Activated CD4-positive, alpha-beta T cell treated with anti-CD3 and anti-CD28 coated beads, Interleukin-2, amount 10 ng/mL, durations not matched to agents 24 days and 14 days (primary cell): Measurements from ENCODE around the gene GNAS. TPM values are rescaled to one million over a fixed set of nuclear protein-coding genes. Genes with fewer than 3 reads are reported as not detected.

Source experiments
- DNase-seq: peaks from one replicate; pipeline ENCODE4 v3.0.0; 2022
- H3K27ac Mint-ChIP-seq: one replicate; pipeline ENCODE4 v1.8.0; 2022; ENCODE audit warnings: mild to moderate bottlenecking, mixed read lengths
- H3K27me3 Mint-ChIP-seq: one replicate; pipeline ENCODE4 v1.8.0; 2022; ENCODE audit warnings: mixed read lengths
- H3K36me3 Mint-ChIP-seq: one replicate; pipeline ENCODE4 v1.8.0; 2022; ENCODE audit warnings: low read depth, mild to moderate bottlenecking, mixed read lengths
- H3K4me1 Mint-ChIP-seq: one replicate; pipeline ENCODE4 v1.8.0; 2021; ENCODE audit warnings: mixed read lengths
- H3K4me3 Mint-ChIP-seq: one replicate; pipeline ENCODE4 v1.8.0; 2022; ENCODE audit warnings: mild to moderate bottlenecking, moderate library complexity, mixed read lengths
- H3K9me3 Mint-ChIP-seq: one replicate; pipeline ENCODE4 v1.8.0; 2021; ENCODE audit warnings: mixed read lengths
- intact Hi-C: fragments of 100-400 bp; cut with micrococcal nuclease; formaldehyde crosslinking; loops from one replicate; pipeline ENCODE4 v1.15.1; 2023
- total RNA-seq: library from RNA; stranded (reverse); gene quantifications from 2 replicates; pipeline ENCODE4 v1.2.3, GENCODE V29; 2022

GNAS gene
- 500 and 523 TPM in 2 replicates for total RNA-seq

GRCh38 chr20:58852543-58853271 is at the start of gene GNAS:
TSS of gene GNAS (plus strand) at chr20:58852716.
- intact Hi-C loops, result loop anchor here (2.0 kb wide), 1 partner anchor 198 kb away; no protein-coding TSS in a partner anchor
- H3K27ac Mint-ChIP-seq, result no peak within 1 kb of the TSS

GRCh38 chr20:58803533-58803932 is 49.0 kb upstream of the GNAS start:
- H3K27me3 Mint-ChIP-seq, result peaks cover 48% of the 10 kb centered on the region
- intact Hi-C loops, result no loop called here
- H3K9me3 Mint-ChIP-seq, result no peaks in the 10 kb centered on the region
- H3K4me3 Mint-ChIP-seq, result no peak overlapping the region
- H3K4me1 Mint-ChIP-seq, result no peaks in the 10 kb centered on the region
- no peak for DNase-seq
- H3K36me3 Mint-ChIP-seq, result no peaks in the 10 kb centered on the region
- H3K27ac Mint-ChIP-seq, result no peak overlapping the region

More at GRCh38 chr20:58852543-58853271, at the start of gene GNAS:
- peaks cover 31% of the 10 kb centered on the region for H3K4me1 Mint-ChIP-seq
- DNase-seq, result peak; percentile 87
- H3K4me3 Mint-ChIP-seq, result peak within 1 kb of the TSS; percentile 90
- H3K36me3 Mint-ChIP-seq, result peaks cover 4% of the 10 kb centered on the region
- H3K27me3 Mint-ChIP-seq, result peaks cover 63% of the 10 kb centered on the region
- peaks cover 3% of the 10 kb centered on the region for H3K9me3 Mint-ChIP-seq

- intact Hi-C loops, result no loop called here
- H3K36me3 Mint-ChIP-seq, result no peaks in the 10 kb centered on the region
- no peak for DNase-seq
- H3K27me3 Mint-ChIP-seq, result peaks cover 49% of the 10 kb centered on the region
- H3K27ac Mint-ChIP-seq, result no peak overlapping the region
- no peaks in the 10 kb centered on the region for H3K9me3 Mint-ChIP-seq
- H3K4me1 Mint-ChIP-seq, result no peaks in the 10 kb centered on the region
- no peak overlapping the region for H3K4me3 Mint-ChIP-seq
These were observed 44.7 kb upstream of the GNAS start for GRCh38 chr20:58807801-58808200.

GRCh38 chr20:58808271-58809046 is 44.1 kb upstream of the GNAS start:
- Mint-ChIP-seq H3K27ac (no peak overlapping the region), H3K36me3 (no peaks in the 10 kb centered on the region), H3K4me3 (no peak overlapping the region), H3K9me3 (no peaks in the 10 kb centered on the region), H3K4me1 (no peaks in the 10 kb centered on the region), H3K27me3 (peaks cover 51% of the 10 kb centered on the region)
- DNase-seq, result no peak
- intact Hi-C loops, result no loop called here

DNA sequence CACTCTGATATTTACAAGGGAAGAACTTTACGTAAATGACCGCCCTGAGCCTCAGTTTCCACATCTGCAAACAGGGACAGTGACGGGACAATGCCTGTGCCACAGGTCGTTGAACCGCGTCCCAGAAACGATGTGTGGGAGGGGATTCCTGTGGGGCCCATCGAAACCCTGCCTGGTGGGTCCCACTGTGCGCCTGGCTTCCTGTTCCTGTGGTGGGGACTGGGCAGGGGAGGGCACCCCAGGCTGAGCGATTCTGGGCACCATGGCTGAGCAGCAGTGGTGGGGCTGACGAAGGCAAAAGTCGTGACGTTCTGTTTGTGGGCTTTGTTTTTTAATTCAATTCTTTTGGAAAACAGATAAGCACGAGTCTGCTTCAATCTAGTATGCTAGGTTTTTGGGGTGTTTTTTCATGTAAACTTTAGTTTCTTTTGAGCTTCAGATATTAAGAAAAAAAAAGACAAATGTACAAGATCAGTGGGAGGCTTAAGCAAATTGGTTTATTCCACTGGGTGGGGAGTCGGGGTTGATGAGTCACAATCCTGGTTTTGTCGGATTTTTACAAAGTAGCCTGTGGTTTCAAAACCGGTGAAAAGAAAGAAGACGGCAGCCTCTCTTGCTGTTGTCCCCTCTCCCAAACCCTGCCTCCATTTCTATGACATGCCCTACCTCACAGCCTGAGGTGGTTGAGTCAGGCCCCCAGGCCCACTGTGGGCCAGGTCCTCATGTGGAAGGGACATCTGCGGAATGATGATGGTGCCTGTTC is 42.2 kb upstream of the GNAS start:
- Mint-ChIP-seq H3K36me3 (no peaks in the 10 kb centered on the region), H3K27ac (no peak overlapping the region), H3K9me3 (no peaks in the 10 kb centered on the region), H3K4me1 (no peaks in the 10 kb centered on the region), H3K4me3 (no peak overlapping the region), H3K27me3 (peaks cover 58% of the 10 kb centered on the region)
- intact Hi-C loops, result no loop called here
- no peak for DNase-seq

- Mint-ChIP-seq H3K27me3 (peaks cover 59% of the 10 kb centered on the region), H3K9me3 (no peaks in the 10 kb centered on the region), H3K4me1 (no peaks in the 10 kb centered on the region), H3K27ac (no peak overlapping the region), H3K36me3 (no peaks in the 10 kb centered on the region), H3K4me3 (no peak overlapping the region)
- no peak for DNase-seq
- intact Hi-C loops, result no loop called here
These were observed 41.7 kb upstream of the GNAS start for GRCh38 chr20:58810879-58811250.

DNA sequence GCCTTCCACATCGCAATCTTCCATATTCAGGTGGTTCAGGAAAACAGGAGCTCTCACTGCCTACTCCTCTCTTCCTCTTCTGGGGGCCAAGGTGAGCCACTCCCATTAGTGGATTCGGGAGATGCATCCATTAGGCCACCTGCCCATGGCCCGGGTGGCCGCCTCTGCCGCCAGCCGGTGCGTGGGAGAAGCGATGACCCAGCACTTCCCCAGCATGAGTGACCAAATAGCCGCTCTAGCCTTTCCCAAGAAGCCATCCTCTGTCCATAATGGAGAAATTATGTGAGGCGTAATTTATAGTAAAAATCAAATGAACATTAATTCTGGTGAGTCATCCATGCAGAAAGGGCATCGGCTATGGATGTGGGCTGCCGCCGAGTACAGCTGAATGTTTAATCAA is 41.2 kb upstream of the GNAS start:
- Mint-ChIP-seq H3K27me3 (peaks cover 57% of the 10 kb centered on the region), H3K36me3 (no peaks in the 10 kb centered on the region), H3K4me3 (no peak overlapping the region), H3K4me1 (no peaks in the 10 kb centered on the region), H3K9me3 (no peaks in the 10 kb centered on the region), H3K27ac (no peak overlapping the region)
- intact Hi-C loops, result no loop called here
- no peak for DNase-seq

GRCh38 chr20:58813369-58813768 is 39.1 kb upstream of the GNAS start:
- Mint-ChIP-seq H3K4me1 (peaks cover 4% of the 10 kb centered on the region), H3K9me3 (no peaks in the 10 kb centered on the region), H3K4me3 (no peak overlapping the region), H3K36me3 (peaks cover under 1% of the 10 kb centered on the region), H3K27ac (no peak overlapping the region), H3K27me3 (peaks cover 52% of the 10 kb centered on the region)
- intact Hi-C loops, result no loop called here
- no peak for DNase-seq

DNA sequence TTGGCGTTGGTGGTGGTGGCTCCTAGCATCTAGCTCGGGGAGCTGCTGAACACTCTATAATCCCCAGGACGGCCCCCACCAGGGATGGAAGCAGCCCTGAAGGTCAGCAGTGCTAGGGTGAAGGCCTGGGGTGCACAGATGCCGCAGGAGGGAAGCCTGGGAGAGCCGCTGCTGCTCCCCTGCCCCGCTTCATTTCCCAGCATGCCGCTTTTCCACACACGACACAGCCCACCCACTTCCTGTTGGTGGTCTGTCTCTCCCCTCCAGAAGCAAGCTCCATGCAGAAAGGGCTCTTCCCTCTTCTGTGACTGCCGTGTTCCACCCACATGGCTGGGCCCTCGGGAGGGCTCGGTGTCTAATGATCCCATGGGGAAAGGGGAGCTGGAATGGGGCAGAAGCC is 37.1 kb upstream of the GNAS start:
- no peak for DNase-seq
- Mint-ChIP-seq H3K27me3 (peaks cover 48% of the 10 kb centered on the region), H3K4me1 (peaks cover 15% of the 10 kb centered on the region), H3K36me3 (peaks cover 6% of the 10 kb centered on the region), H3K4me3 (no peak overlapping the region), H3K9me3 (no peaks in the 10 kb centered on the region), H3K27ac (no peak overlapping the region)
- intact Hi-C loops, result no loop called here

DNA sequence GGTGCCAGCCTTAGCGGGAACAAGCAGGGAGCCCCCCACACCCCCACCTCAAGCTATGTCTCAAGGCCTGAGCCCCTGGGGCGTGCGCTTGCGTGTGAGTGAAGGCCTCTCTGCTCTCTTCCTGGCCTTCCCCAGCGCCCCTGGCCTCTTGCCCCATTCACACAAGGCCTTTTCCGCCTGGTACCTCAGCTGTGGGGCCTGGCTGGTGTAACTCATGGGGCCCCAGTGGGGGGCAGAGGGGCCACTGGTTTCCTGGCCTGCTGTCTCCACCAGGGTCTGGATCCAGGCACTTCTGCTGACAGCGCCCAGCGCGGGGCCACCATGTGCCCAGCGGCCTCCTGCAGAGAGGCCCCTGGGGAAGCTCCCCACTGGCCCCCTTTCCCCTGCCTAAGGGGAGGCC is 36.5 kb upstream of the GNAS start:
- H3K4me3 Mint-ChIP-seq, result no peak overlapping the region
- intact Hi-C loops, result no loop called here
- H3K4me1 Mint-ChIP-seq, result peaks cover 15% of the 10 kb centered on the region
- H3K36me3 Mint-ChIP-seq, result peaks cover 8% of the 10 kb centered on the region
- H3K27me3 Mint-ChIP-seq, result peaks cover 51% of the 10 kb centered on the region
- H3K27ac Mint-ChIP-seq, result no peak overlapping the region
- H3K9me3 Mint-ChIP-seq, result no peaks in the 10 kb centered on the region
- DNase-seq, result no peak

- no peak for DNase-seq
- intact Hi-C loops, result no loop called here
- H3K4me1 Mint-ChIP-seq, result peaks cover 15% of the 10 kb centered on the region
These were observed 35.4 kb upstream of the GNAS start for GRCh38 chr20:58816957-58817651.

GRCh38 chr20:58817748-58818147 is 34.8 kb upstream of the GNAS start:
- H3K4me1 Mint-ChIP-seq, result peaks cover 15% of the 10 kb centered on the region
- no peak for DNase-seq
- H3K4me3 Mint-ChIP-seq, result no peak overlapping the region
- H3K36me3 Mint-ChIP-seq, result peaks cover 8% of the 10 kb centered on the region
- no peaks in the 10 kb centered on the region for H3K9me3 Mint-ChIP-seq
- peaks cover 55% of the 10 kb centered on the region for H3K27me3 Mint-ChIP-seq
- intact Hi-C loops, result loop anchor here (2.0 kb wide), 1 partner anchor 33 kb away; the partner anchor contains the start of gene GNAS-AS1
- H3K27ac Mint-ChIP-seq, result peak overlapping the region; percentile 9

More at GRCh38 chr20:58816957-58817651, 35.4 kb upstream of the GNAS start:
- H3K4me3 Mint-ChIP-seq, result no peak overlapping the region
- peaks cover 53% of the 10 kb centered on the region for H3K27me3 Mint-ChIP-seq
- no peak overlapping the region for H3K27ac Mint-ChIP-seq
- peaks cover 8% of the 10 kb centered on the region for H3K36me3 Mint-ChIP-seq
- H3K9me3 Mint-ChIP-seq, result no peaks in the 10 kb centered on the region

- Mint-ChIP-seq H3K27me3 (peaks cover 50% of the 10 kb centered on the region), H3K4me3 (peak overlapping the region; percentile 25), H3K4me1 (peaks cover 15% of the 10 kb centered on the region), H3K27ac (peak overlapping the region; percentile 62), H3K36me3 (peaks cover 8% of the 10 kb centered on the region), H3K9me3 (no peaks in the 10 kb centered on the region)
- intact Hi-C loops, result loop anchor here (2.0 kb wide), 1 partner anchor 32 kb away; the partner anchor contains the start of gene GNAS-AS1
- DNase-seq, result peak; percentile 85
These were observed 33.8 kb upstream of the GNAS start for GRCh38 chr20:58818586-58819285.
